GM19351 (cell line): Measurements from ENCODE around the gene RAD51B.

ENCODE experiments used
- ATAC-seq: cut with Tn5 transposase; IDR thresholded peaks from one replicate; pipeline ENCODE4 v1.9.1; 2021; ENCODE audit warnings: mild to moderate bottlenecking, moderate library complexity; ENCODE audit not compliant: unreplicated experiment

RAD51B gene

GRCh38 chr14:68593806-68594536 lies 774.4 kb downstream of the RAD51B start:
- ATAC-seq: no peak

GRCh38 chr14:68594737-68595380 lies 775.3 kb downstream of the RAD51B start:
- ATAC-seq: no peak

- no peak for ATAC-seq
Observed at GRCh38 chr14:68596211-68596610, 776.6 kb downstream of the RAD51B start.

GRCh38 chr14:68596701-68597100 lies 777.1 kb downstream of the RAD51B start:
- no peak for ATAC-seq

GRCh38 chr14:68598089-68598488 lies 778.5 kb downstream of the RAD51B start:
- no peak for ATAC-seq

- no peak for ATAC-seq
Observed at GRCh38 chr14:68598621-68599447, 779.3 kb downstream of the RAD51B start.

- ATAC-seq: no peak
Observed at GRCh38 chr14:68599896-68600610, 780.5 kb downstream of the RAD51B start.

- ATAC-seq: no peak
Observed at GRCh38 chr14:68602507-68602906, 782.9 kb downstream of the RAD51B start.

- ATAC-seq: no peak
Observed at GRCh38 chr14:68603533-68604360, 784.2 kb downstream of the RAD51B start.

- ATAC-seq: no peak
Observed at GRCh38 chr14:68604361-68604730, 784.8 kb downstream of the RAD51B start.

- ATAC-seq: no peak
Observed at GRCh38 chr14:68604822-68605221, 785.2 kb downstream of the RAD51B start.

- ATAC-seq: no peak
Observed at GRCh38 chr14:68606176-68606575, 786.6 kb downstream of the RAD51B start.

- ATAC-seq: no peak
Observed at GRCh38 chr14:68606644-68607043, 787.1 kb downstream of the RAD51B start.

- ATAC-seq: no peak
Observed at GRCh38 chr14:68607081-68607866, 787.7 kb downstream of the RAD51B start.

- no peak for ATAC-seq
Observed at GRCh38 chr14:68607867-68608573, 788.4 kb downstream of the RAD51B start.

GRCh38 chr14:68608574-68608962 lies 789.0 kb downstream of the RAD51B start:
- ATAC-seq: no peak

GRCh38 chr14:68609012-68609411 lies 789.4 kb downstream of the RAD51B start:
- no peak for ATAC-seq

GRCh38 chr14:68610251-68610793 lies 790.7 kb downstream of the RAD51B start:
- no peak for ATAC-seq

GRCh38 chr14:68611599-68611998 lies 792.0 kb downstream of the RAD51B start:
- no peak for ATAC-seq
